B cell (primary cell): Measurements from ENCODE around the gene S100A16. TPM values are rescaled to one million over a fixed set of nuclear protein-coding genes. Genes with fewer than 3 reads are reported as not detected.
"Not testable (repeated sequence)": the region's sequence is repeated elsewhere in the genome, so short reads cannot be mapped to it uniquely, and the experiment has no call there.

Source experiments
- ATAC-seq: fragments of 200-7000 bp; cut with Tn5 transposase; one replicate; pipeline ENCODE4 v1.10.0; 2021; ENCODE audit warnings: low read depth, mild to moderate bottlenecking, moderate number of reproducible peaks, moderate library complexity
- CTCF ChIA-PET: fragments of 350-600 bp; sonication (Branson Sonifier 250); formaldehyde crosslinking; loops from one replicate; lab custom pipeline; 2021; ENCODE audit warnings: antibody characterized with exemption, inconsistent platforms; lab: Charles Lee
- POLR2A ChIA-PET: fragments of 350-600 bp; sonication (Branson Sonifier 250); formaldehyde crosslinking; loops from one replicate; lab custom pipeline; 2021; ENCODE audit warnings: antibody characterized with exemption; lab: Charles Lee
- DNase-seq: peaks from one replicate; pipeline ENCODE4 v3.0.0; 2013
- H2AFZ ChIP-seq: 2 replicates; pipeline ENCODE4 v1.6.1; 2012; ENCODE audit warnings: mild to moderate bottlenecking, low read depth, low read length; ENCODE audit not compliant: insufficient read depth, poor library complexity, severe bottlenecking
- H3K27ac ChIP-seq, 2 donors: 1 replicate in 1 of 2; 2 replicates in 1 of 2; pipeline ENCODE4 v1.5.1; 2012 to 2013; ENCODE audit warnings: low read length in 2 of 2, mild to moderate bottlenecking in 2 of 2, moderate library complexity in 1 of 2
- H3K27me3 ChIP-seq, 4 experiments: fragments of 200-600 bp in 1 of 4; sonication (generic) in 1 of 4; replicated peaks in 1 of 4; 1 replicate in 2 of 4; 2 replicates in 2 of 4; pipeline versions ENCODE4 v1.6.1 to v1.7.0; 2013 to 2016; ENCODE audit warnings: low read length in 3 of 4, mild to moderate bottlenecking in 2 of 4, mixed read lengths in 1 of 4, moderate library complexity in 1 of 4; ENCODE audit not compliant: insufficient read depth in 4 of 4, control insufficient read depth in 3 of 4; ENCODE audit errors: control extremely low read depth in 1 of 4
- H3K36me3 ChIP-seq, 2 experiments: replicated peaks in 1 of 2; 1 replicate in 1 of 2; 2 replicates in 1 of 2; pipeline versions ENCODE4 v1.6.1 to v1.7.1; 2013; ENCODE audit warnings: low read length in 1 of 2; ENCODE audit not compliant: insufficient read depth in 2 of 2, control insufficient read depth in 1 of 2; ENCODE audit errors: control extremely low read depth in 1 of 2, extremely low read depth in 1 of 2
- H3K4me1 ChIP-seq, 2 donors: fragments of 200-600 bp in 1 of 2; sonication (generic) in 1 of 2; 1 replicate in 1 of 2; 2 replicates in 1 of 2; pipeline versions ENCODE4 v1.5.1 to v1.6.1; 2013 to 2017; ENCODE audit warnings: low read length in 2 of 2; ENCODE audit not compliant: control insufficient read depth in 2 of 2, insufficient read depth in 2 of 2
- H3K4me2 ChIP-seq: replicated peaks from 2 replicates; pipeline ENCODE3; 2012; ENCODE audit warnings: mild to moderate bottlenecking, low read depth, low read length; ENCODE audit not compliant: poor library complexity, severe bottlenecking
- H3K4me3 ChIP-seq, 5 experiments: fragments of 200-600 bp in 1 of 5; sonication (generic) in 1 of 5; 1 replicate in 3 of 5; 2 replicates in 2 of 5; pipeline versions ENCODE4 v1.5.1 to v1.7.0; 2011 to 2016; ENCODE audit warnings: low read length in 4 of 5, mild to moderate bottlenecking in 4 of 5, low read depth in 2 of 5, control low read depth in 1 of 5, moderate library complexity in 1 of 5; ENCODE audit not compliant: insufficient read depth in 1 of 5; ENCODE audit errors: control extremely low read depth in 1 of 5, extremely low read depth in 1 of 5
- H3K79me2 ChIP-seq: fragments of 200-600 bp; sonication (generic); one replicate; pipeline ENCODE4 v1.6.0; 2016; ENCODE audit warnings: low read length; ENCODE audit not compliant: control insufficient read depth, insufficient read depth
- H3K9ac ChIP-seq: fragments of 200-600 bp; sonication (generic); 2 replicates; pipeline ENCODE4 v1.6.1; 2017; ENCODE audit warnings: mild to moderate bottlenecking, low read length, moderate library complexity
- H3K9me3 ChIP-seq, 3 donors: one replicate each; pipeline versions ENCODE4 v1.6.1 to v1.7.1; 2013; ENCODE audit warnings: low read length in 2 of 3; ENCODE audit not compliant: control insufficient read depth in 2 of 3, insufficient read depth in 1 of 3; ENCODE audit errors: control extremely low read depth in 1 of 3
- H4K20me1 ChIP-seq: 2 replicates; pipeline ENCODE4 v1.6.0; 2012; ENCODE audit warnings: mild to moderate bottlenecking, low read length; ENCODE audit not compliant: insufficient read depth, control insufficient read depth, poor library complexity, severe bottlenecking
- H3K27ac Mint-ChIP-seq: one replicate; pipeline ENCODE4 v1.8.0; 2021; ENCODE audit warnings: mixed read lengths
- H3K27me3 Mint-ChIP-seq: one replicate; pipeline ENCODE4 v1.8.0; 2021; ENCODE audit warnings: mixed read lengths
- H3K4me1 Mint-ChIP-seq: one replicate; pipeline ENCODE4 v1.8.0; 2021; ENCODE audit warnings: mixed read lengths
- H3K4me3 Mint-ChIP-seq: one replicate; pipeline ENCODE4 v1.8.0; 2021; ENCODE audit warnings: mixed read lengths
- H3K9me3 Mint-ChIP-seq: one replicate; pipeline ENCODE4 v1.8.0; 2022; ENCODE audit warnings: mixed read lengths; ENCODE audit not compliant: insufficient read depth
- CTCF ChIP-seq: fragments of 200-600 bp; IDR thresholded peaks from one replicate; pipeline ENCODE4 v1.8.0; 2022; ENCODE audit warnings: antibody characterized with exemption, mild to moderate bottlenecking
- EZH2 ChIP-seq: IDR thresholded peaks from 2 replicates; pipeline ENCODE4 v1.6.1; 2012; ENCODE audit warnings: borderline replicate concordance, low read depth, mild to moderate bottlenecking, moderate library complexity, low read length; ENCODE audit not compliant: insufficient read depth, poor library complexity, severe bottlenecking
- whole genome bisulfite sequencing: methylation state at CpG from one replicate; pipeline ENCODE4 v1.1.5; 2013; ENCODE audit warnings: missing lambda C conversion rate; ENCODE audit not compliant: insufficient coverage; 5-methylcytosine and 5-hydroxymethylcytosine counted together
- intact Hi-C: fragments of 100-400 bp; cut with micrococcal nuclease; formaldehyde crosslinking; loops from one replicate; pipeline ENCODE4 v1.10.0; 2022
- polyA plus RNA-seq: library from polyadenylated mRNA; depleted of rRNA; stranded (reverse); fragments of >200 nt; gene quantifications from 2 replicates; pipeline ENCODE4 v1.2.3, GENCODE V29; 2012
- total RNA-seq, 2 donors: library from RNA; stranded (reverse); fragments of 120-200 nt in 1 of 2; gene quantifications; 1 replicate in 1 of 2; 2 replicates in 1 of 2; pipeline versions ENCODE4 v1.2.3 to v1.2.4, GENCODE V29; 2013 to 2022

The S100A16 gene
- total and polyA plus RNA-seq, 2 donors (not counting 1 experiment from before 2014, with no cell fraction given) = not detected

- POLR2A ChIA-PET, H3K9me3 ChIP-seq, H3K36me3 ChIP-seq, DNase-seq, H3K27ac ChIP-seq, H3K27me3 ChIP-seq, H3K4me3 ChIP-seq, H3K4me2 ChIP-seq, intact Hi-C loops, ATAC-seq, H3K27ac Mint-ChIP-seq, H3K4me1 ChIP-seq, H2AFZ ChIP-seq, H3K79me2 ChIP-seq, CTCF ChIA-PET, H3K9me3 Mint-ChIP-seq, H3K4me1 Mint-ChIP-seq, H3K9ac ChIP-seq, H4K20me1 ChIP-seq, H3K4me3 Mint-ChIP-seq: not testable (repeated sequence)
- peaks cover 21% of the 10 kb centered on the region for H3K27me3 Mint-ChIP-seq
- 96% methylated on average over 14 of the region's 34 CpGs for WGBS
These were observed 30.1 kb downstream of the S100A16 start for GRCh38 chr1:153582836-153583235.

DNA sequence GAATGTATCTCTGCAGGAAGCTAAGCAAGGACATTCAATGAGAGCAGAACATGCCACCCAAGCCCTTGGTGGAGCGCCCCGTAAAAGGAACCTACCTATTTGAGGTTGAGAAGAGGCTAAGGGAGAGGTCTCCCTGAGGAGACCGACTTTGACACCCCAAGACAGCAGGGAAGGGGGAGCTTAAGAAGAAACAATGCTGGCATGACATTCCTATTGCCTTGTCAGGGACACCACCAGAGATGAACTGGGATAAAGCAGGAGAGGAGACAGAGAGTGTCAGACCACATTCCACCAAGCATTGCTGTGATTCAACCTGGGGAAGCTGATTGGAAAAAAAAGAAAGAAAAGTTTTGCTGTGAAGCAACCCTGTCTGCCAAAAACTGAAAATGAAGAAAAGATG lies 34.0 kb downstream of the S100A16 start:
- CTCF ChIA-PET = interaction anchor here (2.5 to 2.6 kb wide), 2 partner anchors 10 to 69 kb away, joined by 10 to 11 read pairs; no protein-coding TSS in a partner anchor
- Histone ChIP-seq H3K4me2 (no peak overlapping the region), H3K79me2 (no peaks in the 10 kb centered on the region), H4K20me1 (no peaks in the 10 kb centered on the region), H3K4me3 (no peak overlapping the region), H2AFZ (no peak overlapping the region), H3K9me3 (no peaks in the 10 kb centered on the region), H3K27ac (no peak overlapping the region), H3K27me3 (peaks cover 0 to 4% (median 1%) of the 10 kb centered on the region in 4 experiments), H3K36me3 (no peaks in the 10 kb centered on the region), H3K9ac (no peak overlapping the region), H3K4me1 (peaks cover 0 to 5% of the 10 kb centered on the region in 2 donors)
- no peak overlapping the region for H3K4me3 Mint-ChIP-seq
- peaks cover 3% of the 10 kb centered on the region for H3K4me1 Mint-ChIP-seq
- POLR2A ChIA-PET = no interaction called here
- intact Hi-C loops = no loop called here
- no peaks in the 10 kb centered on the region for H3K9me3 Mint-ChIP-seq
- TF ChIP-seq CTCF = no peak
- TF ChIP-seq EZH2 = no peak
- WGBS = 83% methylated on average over 1 of the region's 3 CpGs
- H3K27ac Mint-ChIP-seq = no peak overlapping the region
- ATAC-seq (no peak), DNase-seq (no peak)
- H3K27me3 Mint-ChIP-seq = peaks cover 15% of the 10 kb centered on the region
